Activated T-cell treated with anti-CD3 and anti-CD28 coated beads for 1 hour (primary cell): ENCODE measurements around the gene ACADVL.

ENCODE experiments used
- DNase-seq: peaks from one replicate; pipeline ENCODE4 v3.0.0-alpha.2; 2020; ENCODE audit warnings: low read depth

Gene ACADVL

GRCh38 chr17:7252176-7253043 lies 32.7 kb downstream of the ACADVL start, which contains the start of gene ELP5:
Gene ELP5, plus strand, starts transcription at chr17:7252215. Its CDS starts 336 bp downstream, at chr17:7252551.
- DNase-seq = peak; percentile 99

- no peak for DNase-seq
These were observed 33.3 kb downstream of the ACADVL start for GRCh38 chr17:7253082-7253481.

- no peak for DNase-seq
These were observed 34.8 kb downstream of the ACADVL start for GRCh38 chr17:7254511-7254910.

GRCh38 chr17:7256766-7257456 lies 37.2 kb downstream of the ACADVL start:
- no peak for DNase-seq

GRCh38 chr17:7258731-7259554 lies 39.2 kb downstream of the ACADVL start:
- DNase-seq = no peak

- no peak for DNase-seq
These were observed 39.8 kb downstream of the ACADVL start for GRCh38 chr17:7259555-7259889.

GRCh38 chr17:7260151-7260550 lies 40.4 kb downstream of the ACADVL start:
- no peak for DNase-seq

- DNase-seq = no peak
These were observed 41.1 kb downstream of the ACADVL start for GRCh38 chr17:7260651-7261378.

- DNase-seq = no peak
These were observed 41.8 kb downstream of the ACADVL start for GRCh38 chr17:7261379-7262191.

GRCh38 chr17:7262192-7262934 lies 42.6 kb downstream of the ACADVL start, which contains the start of gene CLDN7:
Gene CLDN7, minus strand, starts transcription at chr17:7262478. Its CDS starts 435 bp downstream, at chr17:7262043.
- no peak for DNase-seq

GRCh38 chr17:7262935-7263800 lies 43.4 kb downstream of the ACADVL start:
- DNase-seq = no peak

- DNase-seq = no peak
These were observed 44.0 kb downstream of the ACADVL start for GRCh38 chr17:7263801-7264078.

- no peak for DNase-seq
These were observed 47.0 kb downstream of the ACADVL start for GRCh38 chr17:7266784-7267183.
